Stimulated activated CD8-positive, alpha-beta memory T cell treated with anti-CD3 and anti-CD28 coated beads, Interleukin-12 subunit alpha, Interleukin-12 subunit beta, amount 100 ng/mL, for 4 hours (primary cell): ENCODE measurements around the gene ARHGAP45.
"Not testable (repeated sequence)": the region's sequence is repeated elsewhere in the genome, so short reads cannot be mapped to it uniquely, and the experiment has no call there.

Experiments
- DNase-seq: peaks from one replicate; pipeline ENCODE4 v3.0.0-alpha.2; 2020; ENCODE audit warnings: low read depth

Gene ARHGAP45

GRCh38 chr19:1105873-1106840 lies 39.2 kb downstream of the ARHGAP45 start:
- DNase-seq, result no peak

- no peak for DNase-seq
Observed at GRCh38 chr19:1106841-1107660, 40.1 kb downstream of the ARHGAP45 start.

DNA sequence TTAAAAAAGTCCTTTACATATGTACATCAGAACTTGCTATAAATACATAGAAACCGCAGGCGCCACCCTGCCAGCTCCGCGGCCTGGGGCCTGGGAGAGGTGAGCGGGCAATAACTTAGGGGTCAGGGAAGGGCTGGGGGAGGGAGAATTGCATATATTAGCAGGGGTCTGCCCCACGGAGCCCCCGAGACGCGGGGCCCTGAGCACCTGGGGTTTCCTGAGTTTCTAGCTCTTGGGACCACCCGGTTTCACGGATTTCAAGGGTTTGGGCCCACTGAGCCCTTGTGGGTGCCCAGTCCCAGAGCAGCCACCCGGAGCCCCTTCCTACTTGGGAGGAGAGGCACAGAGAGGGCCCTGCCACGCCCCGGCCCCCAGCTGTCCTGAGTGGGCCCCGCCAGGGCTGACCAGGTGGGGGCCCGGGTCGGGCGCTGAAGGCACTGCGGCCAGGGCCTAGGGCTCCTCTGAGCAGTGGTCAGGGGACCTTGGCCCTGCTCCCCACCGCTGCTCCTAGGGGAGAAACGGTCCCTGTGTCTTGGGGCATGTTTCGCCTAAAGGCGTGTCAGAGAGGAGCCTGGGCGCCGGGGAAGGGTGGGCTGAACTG lies 40.8 kb downstream of the ARHGAP45 start:
- no peak for DNase-seq

DNA sequence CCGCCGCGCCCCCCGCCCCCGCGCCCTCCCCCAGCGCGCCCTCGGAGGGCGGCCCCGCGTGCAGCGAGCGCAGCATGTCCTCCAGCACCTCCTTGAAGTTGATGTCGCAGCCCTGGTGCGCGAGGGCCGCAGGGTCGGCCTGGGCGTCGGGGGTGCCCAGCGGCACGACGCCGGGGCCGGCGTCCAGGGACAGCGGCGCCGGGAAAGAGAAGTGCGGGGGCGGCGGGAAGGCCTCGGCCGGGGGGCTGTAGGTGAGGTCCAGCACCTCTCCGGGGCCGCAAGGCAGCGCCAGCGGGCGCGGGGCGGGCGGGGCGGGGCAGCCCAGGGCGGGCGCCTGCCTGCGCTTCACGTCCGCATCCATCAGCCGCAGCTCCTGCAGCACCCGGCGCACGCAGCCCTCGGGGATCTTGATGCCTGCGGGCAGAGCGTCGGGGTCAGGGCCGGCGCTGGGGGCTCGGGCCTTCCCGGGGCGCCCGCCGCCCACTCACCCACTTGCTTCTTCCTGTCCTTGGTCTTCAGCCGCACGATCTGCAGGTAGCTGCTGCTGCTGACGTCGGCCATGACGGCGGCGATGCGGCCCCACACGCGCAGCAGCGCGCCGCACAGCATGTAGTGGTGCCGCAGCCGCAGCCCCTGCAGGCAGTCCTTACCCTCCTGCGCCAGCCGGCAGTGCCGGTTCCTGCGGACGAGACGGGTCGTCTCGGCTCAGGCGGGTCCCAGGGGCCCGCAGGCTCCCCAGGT lies 41.5 kb downstream of the ARHGAP45 start:
- no peak for DNase-seq

GRCh38 chr19:1109032-1109551 lies 42.1 kb downstream of the ARHGAP45 start:
- DNase-seq, result no peak

- DNase-seq, result no peak
Observed at GRCh38 chr19:1109697-1110671, 43.0 kb downstream of the ARHGAP45 start.

DNA sequence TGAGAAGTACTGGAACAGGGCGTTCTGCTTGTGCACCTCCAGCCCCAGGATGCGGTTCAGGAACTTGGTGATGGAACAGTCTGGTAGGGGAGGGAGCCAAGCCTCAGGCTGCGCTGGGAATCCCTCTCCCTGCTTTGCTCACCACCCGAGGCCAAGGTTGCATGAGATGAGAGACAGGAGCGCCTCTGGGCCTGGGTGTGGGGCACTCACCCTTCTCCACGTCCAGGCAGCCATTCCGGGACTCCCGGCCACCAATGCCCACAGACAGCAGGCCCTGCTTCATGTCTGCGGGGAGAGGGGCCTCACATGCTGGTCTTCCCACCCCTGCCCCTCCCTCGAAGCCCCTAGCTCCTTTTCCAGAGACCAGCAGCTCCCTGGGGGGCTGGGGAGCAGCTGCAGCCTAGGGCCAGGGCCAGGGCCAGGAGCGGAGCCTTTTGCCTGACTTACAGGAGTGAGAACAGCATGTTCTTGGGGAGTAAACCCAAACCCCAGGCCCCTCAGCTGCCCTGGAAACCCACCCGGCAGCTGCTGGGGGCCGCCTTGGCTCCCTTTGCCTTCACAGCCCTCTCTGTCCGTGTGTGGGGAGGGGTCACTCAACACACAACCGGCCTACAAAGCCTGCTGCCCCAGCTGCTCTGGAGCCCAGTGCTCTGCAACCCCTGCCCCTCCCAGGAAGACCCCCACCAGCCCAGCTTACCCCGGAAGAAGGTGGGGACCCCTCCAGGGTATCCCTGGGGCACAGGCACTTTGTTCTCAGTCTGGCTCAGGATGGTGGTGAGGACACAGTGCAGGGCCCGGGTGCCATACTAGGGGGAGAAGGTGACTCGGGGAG lies 44.1 kb downstream of the ARHGAP45 start:
- DNase-seq, result no peak

- DNase-seq, result no peak
Observed at GRCh38 chr19:1111641-1112267, 44.8 kb downstream of the ARHGAP45 start.

DNA sequence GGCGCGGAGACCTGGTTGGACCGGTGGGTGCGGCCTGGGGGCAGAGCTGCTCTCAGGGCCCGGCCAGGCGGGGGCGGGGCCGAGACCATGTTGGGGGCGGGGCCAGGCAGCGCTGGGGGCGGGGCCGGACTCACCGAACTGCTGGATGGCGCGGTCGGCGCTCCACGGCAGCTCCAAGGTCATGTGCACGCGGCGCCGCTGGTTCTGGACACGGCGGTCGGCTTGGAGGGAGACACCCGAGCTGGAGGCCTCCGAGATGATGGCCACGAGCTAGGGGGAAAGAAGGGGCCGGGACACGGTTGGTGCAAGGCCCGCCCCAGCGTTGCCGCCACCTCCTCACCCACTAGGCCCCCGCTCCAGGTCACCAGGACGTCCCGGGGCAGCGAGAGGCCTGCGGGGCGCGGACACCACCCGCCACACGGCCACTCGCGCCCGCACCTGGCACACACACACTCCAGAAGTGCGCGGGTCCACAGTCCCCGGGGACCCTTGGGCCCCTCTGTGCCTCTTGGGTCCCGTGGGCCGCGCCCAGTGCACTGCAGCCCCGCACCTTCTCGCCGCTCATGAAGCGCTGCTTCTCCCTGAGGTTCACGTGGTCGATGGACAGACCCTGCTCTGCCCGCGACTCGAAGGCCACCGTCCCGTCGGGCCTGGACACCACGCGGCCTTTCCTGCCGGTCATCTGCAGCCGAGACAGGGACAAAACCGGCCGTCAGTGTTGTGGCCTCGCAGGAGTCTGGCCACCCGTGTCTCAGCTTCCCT lies 45.5 kb downstream of the ARHGAP45 start:
- DNase-seq, result no peak

GRCh38 chr19:1113030-1113985 lies 46.3 kb downstream of the ARHGAP45 start:
- DNase-seq, result peak; percentile 71

- no peak for DNase-seq
Observed at GRCh38 chr19:1113986-1114483, 47.1 kb downstream of the ARHGAP45 start.

GRCh38 chr19:1114728-1115127 lies 47.8 kb downstream of the ARHGAP45 start:
- not testable (repeated sequence) for DNase-seq

DNA sequence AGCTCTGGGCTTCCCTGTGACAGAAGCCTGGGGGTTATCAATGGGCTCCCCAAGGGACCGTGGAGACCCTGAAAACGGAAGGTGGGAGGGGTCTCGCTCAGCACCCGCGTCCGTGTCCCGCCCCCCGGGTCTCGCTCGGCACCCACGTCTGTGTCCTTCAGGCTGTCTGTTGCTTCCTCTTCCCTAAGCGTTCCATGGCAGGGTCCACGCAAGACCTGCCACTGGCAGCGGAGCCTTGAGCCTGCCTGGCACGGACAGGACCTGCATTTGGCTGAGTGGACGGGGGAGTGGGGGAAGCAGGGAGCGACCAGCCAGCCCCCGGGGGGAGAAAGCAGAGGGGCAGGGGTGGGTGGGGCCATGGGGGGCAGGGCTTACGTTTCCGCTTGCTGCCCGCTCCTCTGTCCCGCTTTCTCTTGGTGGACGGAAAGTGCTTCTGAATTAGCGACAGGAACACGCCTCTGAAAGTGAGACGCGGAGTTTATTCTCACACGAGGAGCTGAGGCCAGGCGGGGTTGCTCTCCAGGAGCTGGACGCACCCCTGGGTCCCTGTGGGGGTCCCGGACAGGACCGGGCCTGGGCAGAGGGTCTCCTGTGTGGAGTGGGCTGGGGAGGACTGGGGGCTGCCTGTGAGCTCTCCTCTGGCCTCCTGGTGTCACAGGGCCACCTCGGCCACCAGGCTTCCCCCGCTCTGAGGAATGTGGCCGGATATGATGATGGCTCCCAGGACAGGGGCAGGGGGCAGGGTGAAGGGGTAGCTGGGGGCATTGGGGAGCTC lies 48.9 kb downstream of the ARHGAP45 start:
- no peak for DNase-seq

DNA sequence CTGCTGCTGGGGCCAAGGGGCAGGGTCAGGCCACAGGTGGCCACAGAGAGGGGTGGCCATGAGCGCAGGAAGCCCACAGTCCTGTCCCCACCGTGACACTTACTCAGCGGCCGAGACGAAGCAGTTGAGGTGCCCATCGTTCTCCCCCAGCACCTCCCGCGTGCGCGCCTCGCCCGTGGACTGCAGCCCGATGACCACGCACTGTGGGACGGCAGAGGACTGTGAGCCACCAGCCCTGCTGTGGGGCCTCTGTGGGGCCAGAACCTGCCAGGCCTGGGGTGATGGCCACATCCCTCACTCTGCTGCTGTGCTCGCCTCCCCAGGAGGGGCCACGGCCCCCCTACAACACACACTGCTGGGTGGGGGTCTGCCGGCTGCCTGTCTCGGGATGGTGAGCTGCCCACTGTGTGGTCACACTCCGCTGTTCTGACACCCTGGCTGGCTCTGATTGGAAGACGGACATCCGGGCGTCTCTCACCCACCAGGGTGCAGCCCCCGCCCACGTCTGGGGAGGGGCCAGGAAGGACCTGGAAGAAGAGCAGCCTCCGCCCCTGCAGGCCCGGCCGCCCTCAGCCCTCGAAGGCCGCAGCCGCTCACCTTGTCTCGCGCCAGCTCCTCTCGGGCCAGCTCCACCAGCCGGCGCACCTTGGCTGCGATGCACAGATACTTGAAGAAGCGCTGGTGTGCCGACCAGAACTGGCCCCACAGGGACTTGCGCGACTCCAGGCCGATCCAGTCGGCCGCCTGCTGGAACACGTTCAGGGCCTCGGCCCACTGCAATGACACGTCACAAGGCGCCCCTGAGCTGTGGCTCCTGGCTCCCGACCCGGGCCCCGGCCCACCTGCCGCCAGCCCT lies 50.0 kb downstream of the ARHGAP45 start:
- no peak for DNase-seq

DNA sequence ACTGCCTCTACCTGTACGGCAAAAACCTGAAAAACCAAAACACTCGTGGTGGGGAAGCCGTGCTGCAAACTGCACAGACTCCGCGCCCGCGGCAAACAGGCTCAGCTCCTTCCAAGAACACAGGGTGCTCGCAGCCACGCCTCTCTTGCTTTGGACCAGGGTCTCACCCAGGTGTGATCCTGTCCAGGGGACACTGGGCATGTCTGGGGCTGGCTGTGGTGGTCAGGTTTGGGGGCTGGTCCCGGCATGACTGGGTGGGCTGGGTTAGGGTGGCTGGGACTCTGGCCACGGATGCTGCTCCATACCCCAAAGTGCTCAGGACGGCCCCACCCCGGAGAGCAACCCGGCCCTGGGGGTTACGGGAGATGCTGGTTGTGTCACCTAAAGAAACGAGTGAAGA lies 50.7 kb downstream of the ARHGAP45 start:
- DNase-seq, result no peak
